ENCODE results near the gene RNF138.

DNA sequence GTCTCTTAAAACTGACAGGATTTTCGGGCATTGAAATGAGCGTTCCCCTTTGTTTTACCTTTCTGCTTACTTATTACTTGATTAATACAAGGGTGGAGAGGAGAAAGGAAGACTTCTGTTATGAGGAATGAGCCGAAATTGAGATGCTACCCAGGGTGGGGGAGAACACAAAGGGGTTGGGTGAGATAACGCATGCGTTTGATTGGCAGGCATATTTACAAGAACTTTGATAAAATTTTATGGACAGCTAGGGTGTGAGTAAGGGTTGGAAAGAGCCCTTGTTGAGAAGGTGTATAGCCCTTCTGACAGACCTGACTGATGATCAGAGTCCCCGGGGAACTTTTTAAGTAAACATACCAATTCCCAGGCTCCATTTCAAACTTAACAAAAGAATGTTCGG lies 1.8 kb downstream of the RNF138 start:
- TF ChIP-seq, protein P1, sequence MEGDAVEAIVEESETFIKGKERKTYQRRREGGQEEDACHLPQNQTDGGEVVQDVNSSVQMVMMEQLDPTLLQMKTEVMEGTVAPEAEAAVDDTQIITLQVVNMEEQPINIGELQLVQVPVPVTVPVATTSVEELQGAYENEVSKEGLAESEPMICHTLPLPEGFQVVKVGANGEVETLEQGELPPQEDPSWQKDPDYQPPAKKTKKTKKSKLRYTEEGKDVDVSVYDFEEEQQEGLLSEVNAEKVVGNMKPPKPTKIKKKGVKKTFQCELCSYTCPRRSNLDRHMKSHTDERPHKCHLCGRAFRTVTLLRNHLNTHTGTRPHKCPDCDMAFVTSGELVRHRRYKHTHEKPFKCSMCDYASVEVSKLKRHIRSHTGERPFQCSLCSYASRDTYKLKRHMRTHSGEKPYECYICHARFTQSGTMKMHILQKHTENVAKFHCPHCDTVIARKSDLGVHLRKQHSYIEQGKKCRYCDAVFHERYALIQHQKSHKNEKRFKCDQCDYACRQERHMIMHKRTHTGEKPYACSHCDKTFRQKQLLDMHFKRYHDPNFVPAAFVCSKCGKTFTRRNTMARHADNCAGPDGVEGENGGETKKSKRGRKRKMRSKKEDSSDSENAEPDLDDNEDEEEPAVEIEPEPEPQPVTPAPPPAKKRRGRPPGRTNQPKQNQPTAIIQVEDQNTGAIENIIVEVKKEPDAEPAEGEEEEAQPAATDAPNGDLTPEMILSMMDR (optimal IDR thresholded peaks at IDR 0.05 in 1 of 3, IDR thresholded peaks at IDR 0.05 in 1 of 3, conservative IDR thresholded peaks at IDR 0.05 in 1 of 3; ENCODE audit: extremely low read depth in 1 of 3, insufficient read depth in 2 of 3, low read length in 3 of 3), result no peak
- TF ChIP-seq EZH2 (IDR thresholded peaks at IDR 0.05; ENCODE audit: low read length), result no peak
